ENCODE results near the gene SYCE1. TPM values are rescaled to one million over a fixed set of nuclear protein-coding genes. Genes with fewer than 3 reads are reported as not detected.

Gene SYCE1
- total and polyA plus RNA-seq, 4 donors: 0.33 to 5.4 (median 2.1) TPM; not detected in 1

DNA sequence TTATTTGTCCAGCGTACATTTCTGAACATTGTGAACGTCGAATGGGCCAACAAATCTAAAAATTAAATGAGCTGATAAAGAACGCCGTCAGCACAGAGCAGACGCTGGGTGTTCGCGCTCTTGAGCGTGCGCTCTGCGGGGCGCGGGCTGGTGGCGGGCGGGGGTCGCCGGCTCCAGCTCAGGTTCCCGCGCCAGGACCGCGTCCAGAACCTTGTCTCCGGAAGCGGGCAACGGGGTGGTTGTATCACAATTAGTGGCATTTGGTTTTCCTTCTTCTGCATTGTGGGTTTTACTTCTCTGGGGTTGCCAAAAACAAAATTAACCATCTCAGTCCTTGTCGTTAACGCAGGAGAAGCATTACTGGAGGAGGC is 35.8 kb downstream of the SYCE1 start:
- no peaks in the 10 kb centered on the region for H3K27me3 ChIP-seq (ENCODE audit: control insufficient read depth in 4 of 4, insufficient read depth in 4 of 4, low read length in 3 of 4)
- peak overlapping the region; percentile 3 to 14 for H3K27ac ChIP-seq (ENCODE audit: low read depth in 1 of 2, low read length in 2 of 2)

More for the DNA sequence above, 35.8 kb downstream of the SYCE1 start:
- peaks cover 10 to 35% (median 16%) of the 10 kb centered on the region in 4 donors for H3K36me3 ChIP-seq (ENCODE audit: control insufficient read depth in 4 of 4, insufficient read depth in 3 of 4, low read depth in 1 of 4, low read length in 3 of 4)
- DNase-seq (ENCODE audit: low spot score): no peak
- 14% methylated on average over 26 of the region's 26 CpGs for WGBS
- H3K4me3 ChIP-seq (ENCODE audit: low read depth in 1 of 3, low read length in 3 of 3): peak overlapping the region; percentile 61 to 92 (median 80)
- TF ChIP-seq GABPA (IDR thresholded peaks at IDR 0.05 in 1 of 2, conservative IDR thresholded peaks at IDR 0.05 in 1 of 2): no peak
- no peak for TF ChIP-seq HNF4G (IDR thresholded peaks at IDR 0.05)
- TF ChIP-seq, protein P1, sequence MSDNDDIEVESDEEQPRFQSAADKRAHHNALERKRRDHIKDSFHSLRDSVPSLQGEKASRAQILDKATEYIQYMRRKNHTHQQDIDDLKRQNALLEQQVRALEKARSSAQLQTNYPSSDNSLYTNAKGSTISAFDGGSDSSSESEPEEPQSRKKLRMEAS (IDR thresholded peaks at IDR 0.05): no peak
- TF ChIP-seq RAD21 (IDR thresholded peaks at IDR 0.05): no peak
- TF ChIP-seq RXRA (IDR thresholded peaks at IDR 0.05): no peak
- TF ChIP-seq YY1 (IDR thresholded peaks at IDR 0.05): no peak
- no peak for TF ChIP-seq TAF1 (conservative IDR thresholded peaks at IDR 0.05)
- TF ChIP-seq, protein P2, sequence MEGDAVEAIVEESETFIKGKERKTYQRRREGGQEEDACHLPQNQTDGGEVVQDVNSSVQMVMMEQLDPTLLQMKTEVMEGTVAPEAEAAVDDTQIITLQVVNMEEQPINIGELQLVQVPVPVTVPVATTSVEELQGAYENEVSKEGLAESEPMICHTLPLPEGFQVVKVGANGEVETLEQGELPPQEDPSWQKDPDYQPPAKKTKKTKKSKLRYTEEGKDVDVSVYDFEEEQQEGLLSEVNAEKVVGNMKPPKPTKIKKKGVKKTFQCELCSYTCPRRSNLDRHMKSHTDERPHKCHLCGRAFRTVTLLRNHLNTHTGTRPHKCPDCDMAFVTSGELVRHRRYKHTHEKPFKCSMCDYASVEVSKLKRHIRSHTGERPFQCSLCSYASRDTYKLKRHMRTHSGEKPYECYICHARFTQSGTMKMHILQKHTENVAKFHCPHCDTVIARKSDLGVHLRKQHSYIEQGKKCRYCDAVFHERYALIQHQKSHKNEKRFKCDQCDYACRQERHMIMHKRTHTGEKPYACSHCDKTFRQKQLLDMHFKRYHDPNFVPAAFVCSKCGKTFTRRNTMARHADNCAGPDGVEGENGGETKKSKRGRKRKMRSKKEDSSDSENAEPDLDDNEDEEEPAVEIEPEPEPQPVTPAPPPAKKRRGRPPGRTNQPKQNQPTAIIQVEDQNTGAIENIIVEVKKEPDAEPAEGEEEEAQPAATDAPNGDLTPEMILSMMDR (IDR thresholded peaks at IDR 0.05; ENCODE audit: low read depth, low read length, missing input control): no peak
- TF ChIP-seq NR2F2 (IDR thresholded peaks at IDR 0.05): no peak
- TF ChIP-seq, protein P3, sequence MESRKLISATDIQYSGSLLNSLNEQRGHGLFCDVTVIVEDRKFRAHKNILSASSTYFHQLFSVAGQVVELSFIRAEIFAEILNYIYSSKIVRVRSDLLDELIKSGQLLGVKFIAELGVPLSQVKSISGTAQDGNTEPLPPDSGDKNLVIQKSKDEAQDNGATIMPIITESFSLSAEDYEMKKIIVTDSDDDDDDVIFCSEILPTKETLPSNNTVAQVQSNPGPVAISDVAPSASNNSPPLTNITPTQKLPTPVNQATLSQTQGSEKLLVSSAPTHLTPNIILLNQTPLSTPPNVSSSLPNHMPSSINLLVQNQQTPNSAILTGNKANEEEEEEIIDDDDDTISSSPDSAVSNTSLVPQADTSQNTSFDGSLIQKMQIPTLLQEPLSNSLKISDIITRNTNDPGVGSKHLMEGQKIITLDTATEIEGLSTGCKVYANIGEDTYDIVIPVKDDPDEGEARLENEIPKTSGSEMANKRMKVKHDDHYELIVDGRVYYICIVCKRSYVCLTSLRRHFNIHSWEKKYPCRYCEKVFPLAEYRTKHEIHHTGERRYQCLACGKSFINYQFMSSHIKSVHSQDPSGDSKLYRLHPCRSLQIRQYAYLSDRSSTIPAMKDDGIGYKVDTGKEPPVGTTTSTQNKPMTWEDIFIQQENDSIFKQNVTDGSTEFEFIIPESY (IDR thresholded peaks at IDR 0.05): no peak
- TF ChIP-seq JUND (IDR thresholded peaks at IDR 0.05): no peak
- TF ChIP-seq HNF4A (conservative IDR thresholded peaks at IDR 0.05): no peak
- no peak for TF ChIP-seq FOXA1 (IDR thresholded peaks at IDR 0.05)
- TF ChIP-seq SP1 (IDR thresholded peaks at IDR 0.05): no peak
- TF ChIP-seq FOXA2 (IDR thresholded peaks at IDR 0.05): no peak
- TF ChIP-seq EGR1 (IDR thresholded peaks at IDR 0.05; ENCODE audit: low read depth in 2 of 2): no peak
- TF ChIP-seq, protein P4, sequence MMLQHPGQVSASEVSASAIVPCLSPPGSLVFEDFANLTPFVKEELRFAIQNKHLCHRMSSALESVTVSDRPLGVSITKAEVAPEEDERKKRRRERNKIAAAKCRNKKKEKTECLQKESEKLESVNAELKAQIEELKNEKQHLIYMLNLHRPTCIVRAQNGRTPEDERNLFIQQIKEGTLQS (IDR thresholded peaks at IDR 0.05): no peak
- TF ChIP-seq, protein P5, sequence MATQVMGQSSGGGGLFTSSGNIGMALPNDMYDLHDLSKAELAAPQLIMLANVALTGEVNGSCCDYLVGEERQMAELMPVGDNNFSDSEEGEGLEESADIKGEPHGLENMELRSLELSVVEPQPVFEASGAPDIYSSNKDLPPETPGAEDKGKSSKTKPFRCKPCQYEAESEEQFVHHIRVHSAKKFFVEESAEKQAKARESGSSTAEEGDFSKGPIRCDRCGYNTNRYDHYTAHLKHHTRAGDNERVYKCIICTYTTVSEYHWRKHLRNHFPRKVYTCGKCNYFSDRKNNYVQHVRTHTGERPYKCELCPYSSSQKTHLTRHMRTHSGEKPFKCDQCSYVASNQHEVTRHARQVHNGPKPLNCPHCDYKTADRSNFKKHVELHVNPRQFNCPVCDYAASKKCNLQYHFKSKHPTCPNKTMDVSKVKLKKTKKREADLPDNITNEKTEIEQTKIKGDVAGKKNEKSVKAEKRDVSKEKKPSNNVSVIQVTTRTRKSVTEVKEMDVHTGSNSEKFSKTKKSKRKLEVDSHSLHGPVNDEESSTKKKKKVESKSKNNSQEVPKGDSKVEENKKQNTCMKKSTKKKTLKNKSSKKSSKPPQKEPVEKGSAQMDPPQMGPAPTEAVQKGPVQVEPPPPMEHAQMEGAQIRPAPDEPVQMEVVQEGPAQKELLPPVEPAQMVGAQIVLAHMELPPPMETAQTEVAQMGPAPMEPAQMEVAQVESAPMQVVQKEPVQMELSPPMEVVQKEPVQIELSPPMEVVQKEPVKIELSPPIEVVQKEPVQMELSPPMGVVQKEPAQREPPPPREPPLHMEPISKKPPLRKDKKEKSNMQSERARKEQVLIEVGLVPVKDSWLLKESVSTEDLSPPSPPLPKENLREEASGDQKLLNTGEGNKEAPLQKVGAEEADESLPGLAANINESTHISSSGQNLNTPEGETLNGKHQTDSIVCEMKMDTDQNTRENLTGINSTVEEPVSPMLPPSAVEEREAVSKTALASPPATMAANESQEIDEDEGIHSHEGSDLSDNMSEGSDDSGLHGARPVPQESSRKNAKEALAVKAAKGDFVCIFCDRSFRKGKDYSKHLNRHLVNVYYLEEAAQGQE (IDR thresholded peaks at IDR 0.05): no peak
- peak overlapping the region in 1 of 2 donors; percentile 64 for H3K9ac ChIP-seq (ENCODE audit: low read depth in 1 of 2, low read length in 2 of 2)
- peaks cover 4 to 38% (median 15%) of the 10 kb centered on the region in 4 donors for H3K4me1 ChIP-seq (ENCODE audit: control insufficient read depth in 4 of 4, insufficient read depth in 4 of 4, low read length in 3 of 4)
- H3K9me3 ChIP-seq (ENCODE audit: control insufficient read depth in 4 of 4, low read length in 3 of 4): no peaks in the 10 kb centered on the region

Data from liver (tissue), 9 donors.